Measurements from ENCODE around the gene ZDHHC4.
"Not testable (repeated sequence)": the region's sequence is repeated elsewhere in the genome, so short reads cannot be mapped to it uniquely, and the experiment has no call there.

ZDHHC4 gene

GRCh38 chr7:6563936-6564770, 13.1 kb upstream of the ZDHHC4 start:
- no peak for DNase-seq

GRCh38 chr7:6565655-6566054, 11.6 kb upstream of the ZDHHC4 start:
- DNase-seq, result no peak

- no peak for DNase-seq
These were observed 9.4 kb upstream of the ZDHHC4 start for GRCh38 chr7:6567886-6568285.

- DNase-seq, result no peak
These were observed 6.0 kb upstream of the ZDHHC4 start for GRCh38 chr7:6571160-6571779.

GRCh38 chr7:6575281-6576023, 1.8 kb upstream of the ZDHHC4 start:
- DNase-seq, result no peak

- DNase-seq, result no peak
These were observed 1.0 kb upstream of the ZDHHC4 start for GRCh38 chr7:6576024-6576866.

GRCh38 chr7:6576867-6577368, 336 bp upstream of the ZDHHC4 start:
- DNase-seq, result not testable (repeated sequence)

GRCh38 chr7:6578114-6579084, 1.1 kb downstream of the ZDHHC4 start:
- DNase-seq, result no peak

- no peak for DNase-seq
These were observed 2.2 kb downstream of the ZDHHC4 start for GRCh38 chr7:6579446-6579845.

GRCh38 chr7:6585746-6586432, 8.6 kb downstream of the ZDHHC4 start:
- DNase-seq, result not testable (repeated sequence)

- no peak for DNase-seq
These were observed 11.3 kb downstream of the ZDHHC4 start for GRCh38 chr7:6588566-6588965.

GRCh38 chr7:6589151-6589828, 12.0 kb downstream of the ZDHHC4 start:
- DNase-seq, result no peak

- DNase-seq, result peak; percentile 30
These were observed 12.8 kb downstream of the ZDHHC4 start, which contains the start of gene INTS15 for GRCh38 chr7:6589829-6590644. INTS15 (plus strand) TSS chr7:6590021; CDS start chr7:6590284, 263 bp downstream.

- no peak for DNase-seq
These were observed 13.4 kb downstream of the ZDHHC4 start for GRCh38 chr7:6590645-6591110.

- DNase-seq, result no peak
These were observed 22.8 kb downstream of the ZDHHC4 start for GRCh38 chr7:6600093-6600492.

- no peak for DNase-seq
These were observed 27.2 kb downstream of the ZDHHC4 start for GRCh38 chr7:6604458-6604857.

- no peak for DNase-seq
These were observed 29.8 kb downstream of the ZDHHC4 start for GRCh38 chr7:6606866-6607583.

- no peak for DNase-seq
These were observed 30.4 kb downstream of the ZDHHC4 start for GRCh38 chr7:6607651-6608051.
